ENCODE measurements around the gene MIS12.

The MIS12 gene

DNA sequence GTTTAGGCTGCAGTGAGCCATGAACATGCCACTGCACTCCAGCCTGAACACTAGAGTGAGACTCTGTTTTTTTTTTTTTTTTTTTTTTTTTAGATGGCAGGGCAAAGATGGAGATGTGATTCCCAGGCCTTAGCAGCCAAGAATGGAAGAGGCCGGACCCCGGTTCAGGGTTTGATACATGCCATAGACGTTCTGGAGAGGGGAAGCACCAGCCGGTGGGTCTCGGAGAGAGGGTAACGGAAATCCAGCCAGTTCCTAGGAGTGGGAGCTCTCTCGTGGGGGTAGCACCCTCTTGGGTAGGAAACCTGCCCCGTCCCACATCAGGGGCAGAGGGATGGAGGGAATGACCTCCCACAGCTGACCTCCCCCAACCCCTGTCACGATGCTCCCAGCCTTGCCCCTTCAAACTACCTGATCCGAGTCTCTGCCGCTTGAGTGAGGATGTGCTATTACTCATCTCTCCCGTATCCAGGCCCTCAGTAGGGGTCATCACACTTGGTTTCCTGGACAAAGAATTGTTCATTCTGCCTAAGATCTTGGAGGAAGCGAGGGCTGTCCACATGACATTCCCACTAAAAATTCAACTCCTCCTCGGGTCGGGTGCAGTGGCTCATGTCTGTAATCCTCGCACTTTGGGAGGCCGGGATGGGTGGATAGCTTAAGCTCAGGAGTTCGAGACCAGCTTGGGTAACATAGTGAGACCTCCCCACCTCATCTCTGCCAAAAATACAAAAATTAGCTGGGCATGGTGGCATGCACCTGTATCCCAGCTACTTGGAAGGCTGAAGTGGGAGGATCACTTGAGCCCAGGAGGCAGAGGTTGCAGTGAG, 47.3 kb downstream of the MIS12 start:
- DNase-seq (ENCODE audit: extremely low read depth, low read depth): no peak
- TF ChIP-seq, protein P1, sequence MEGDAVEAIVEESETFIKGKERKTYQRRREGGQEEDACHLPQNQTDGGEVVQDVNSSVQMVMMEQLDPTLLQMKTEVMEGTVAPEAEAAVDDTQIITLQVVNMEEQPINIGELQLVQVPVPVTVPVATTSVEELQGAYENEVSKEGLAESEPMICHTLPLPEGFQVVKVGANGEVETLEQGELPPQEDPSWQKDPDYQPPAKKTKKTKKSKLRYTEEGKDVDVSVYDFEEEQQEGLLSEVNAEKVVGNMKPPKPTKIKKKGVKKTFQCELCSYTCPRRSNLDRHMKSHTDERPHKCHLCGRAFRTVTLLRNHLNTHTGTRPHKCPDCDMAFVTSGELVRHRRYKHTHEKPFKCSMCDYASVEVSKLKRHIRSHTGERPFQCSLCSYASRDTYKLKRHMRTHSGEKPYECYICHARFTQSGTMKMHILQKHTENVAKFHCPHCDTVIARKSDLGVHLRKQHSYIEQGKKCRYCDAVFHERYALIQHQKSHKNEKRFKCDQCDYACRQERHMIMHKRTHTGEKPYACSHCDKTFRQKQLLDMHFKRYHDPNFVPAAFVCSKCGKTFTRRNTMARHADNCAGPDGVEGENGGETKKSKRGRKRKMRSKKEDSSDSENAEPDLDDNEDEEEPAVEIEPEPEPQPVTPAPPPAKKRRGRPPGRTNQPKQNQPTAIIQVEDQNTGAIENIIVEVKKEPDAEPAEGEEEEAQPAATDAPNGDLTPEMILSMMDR (IDR thresholded peaks at IDR 0.05; ENCODE audit: low read depth, low read length): no peak

DNA sequence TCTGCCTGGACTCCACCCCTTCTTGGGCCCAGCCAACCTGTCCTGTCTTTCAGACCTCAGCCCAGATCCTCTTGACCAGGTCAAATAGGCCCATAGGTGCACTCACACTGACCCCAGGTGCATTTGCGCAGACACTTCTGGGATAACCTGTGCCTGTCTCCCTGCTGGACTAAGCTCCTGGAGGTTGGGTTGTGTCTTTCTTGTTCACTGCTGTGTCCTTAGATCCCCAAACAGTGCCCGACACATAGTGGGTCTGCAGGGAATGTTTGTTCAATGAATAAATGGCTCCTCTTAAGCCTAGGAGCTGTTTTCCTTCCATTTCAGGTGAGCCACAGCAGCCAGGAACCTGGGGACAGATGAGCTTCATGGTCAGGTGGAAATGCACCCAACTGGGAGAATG, 49.1 kb downstream of the MIS12 start:
- TF ChIP-seq, protein P1 (IDR thresholded peaks at IDR 0.05; ENCODE audit: low read depth, low read length): no peak

DNA sequence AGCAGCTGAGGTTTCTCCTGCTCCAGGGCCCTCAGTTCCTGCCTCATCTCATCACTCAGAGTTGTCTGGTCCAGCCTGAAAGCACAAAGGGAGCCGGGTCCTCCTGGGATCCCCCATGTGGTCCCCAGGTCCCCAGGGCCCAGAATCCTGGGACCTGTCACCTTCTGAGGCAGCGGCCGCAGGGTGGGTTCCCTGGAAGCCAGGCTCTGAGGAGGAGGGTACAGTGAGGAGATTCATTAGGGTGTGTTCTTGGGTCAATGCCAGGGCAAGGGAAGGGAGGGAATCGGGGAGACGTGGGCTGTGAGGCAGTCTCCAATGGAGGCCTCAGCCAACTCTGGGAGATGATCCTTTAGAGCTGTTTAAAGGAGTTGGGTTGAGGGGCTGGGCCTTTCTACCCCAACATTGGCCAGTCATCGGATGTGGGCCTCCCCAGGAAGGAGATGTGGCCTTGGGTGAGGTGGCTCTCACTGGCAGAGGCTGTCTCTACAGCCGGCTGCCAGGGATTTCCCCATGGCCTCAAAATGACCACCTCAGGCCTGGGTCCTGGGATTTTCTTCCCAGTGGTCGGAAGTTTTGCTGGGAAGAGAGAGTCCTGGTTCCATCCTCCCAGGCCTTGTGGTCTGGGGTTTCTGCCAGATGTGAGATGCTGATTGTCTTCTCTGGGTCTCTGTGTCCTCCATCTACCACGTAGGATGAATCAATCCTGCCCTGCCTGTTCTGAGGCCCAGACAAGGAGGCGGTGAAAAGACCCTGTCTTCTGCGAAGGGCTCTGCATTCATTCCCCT, 50.7 kb downstream of the MIS12 start:
- TF ChIP-seq, protein P1 (IDR thresholded peaks at IDR 0.05; ENCODE audit: low read depth, low read length): no peak
- no peak for DNase-seq (ENCODE audit: extremely low read depth, low read depth)

More for the DNA sequence above, 49.1 kb downstream of the MIS12 start:
- no peak for DNase-seq (ENCODE audit: extremely low read depth, low read depth)

DNA sequence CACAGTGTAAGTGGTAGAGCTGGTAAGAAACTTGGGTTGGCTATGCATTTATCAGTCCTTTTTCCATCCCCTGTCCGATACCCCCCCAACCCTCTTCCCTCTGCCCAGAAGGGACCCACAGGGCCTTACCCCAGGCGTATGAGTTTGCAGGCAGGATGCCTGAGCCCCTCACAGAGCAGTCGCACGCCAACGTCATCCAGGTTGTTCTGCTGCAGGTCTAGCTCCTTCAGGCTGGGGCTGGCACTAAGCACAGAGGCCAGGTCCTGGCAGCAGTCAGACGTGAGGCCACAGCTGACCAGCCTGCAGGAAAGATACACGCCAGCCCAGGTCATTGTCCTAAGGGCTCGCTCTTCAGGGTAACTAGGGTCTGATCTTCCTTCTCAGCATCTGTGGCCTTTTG, 52.9 kb downstream of the MIS12 start:
- DNase-seq (ENCODE audit: extremely low read depth, low read depth): no peak
- TF ChIP-seq, protein P1 (IDR thresholded peaks at IDR 0.05; ENCODE audit: low read depth, low read length): no peak

DNA sequence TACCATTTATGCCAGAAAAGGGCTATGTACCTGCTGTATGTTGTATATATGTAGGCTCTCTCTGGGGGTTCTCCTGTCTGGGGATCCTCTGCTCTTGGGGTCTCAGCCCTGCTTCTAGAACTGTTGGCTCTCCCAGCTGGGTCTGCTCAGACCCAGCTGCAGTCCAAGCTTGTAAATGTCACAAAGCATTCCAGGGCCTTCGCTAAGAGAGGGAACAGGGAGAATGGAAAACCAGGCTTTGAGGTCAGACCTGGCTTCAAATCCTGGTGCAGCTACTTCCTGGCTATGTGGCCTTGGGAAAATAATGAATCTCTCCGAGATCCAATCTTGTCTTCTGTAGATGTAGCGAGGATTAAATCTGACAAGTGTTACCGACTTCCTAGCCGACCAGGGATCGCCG, 54.0 kb downstream of the MIS12 start:
- TF ChIP-seq, protein P1 (IDR thresholded peaks at IDR 0.05; ENCODE audit: low read depth, low read length): no peak
- no peak for DNase-seq (ENCODE audit: extremely low read depth, low read depth)
